Psoas muscle (tissue), 8 donors: Measurements from ENCODE around the gene TRAPPC6A. TPM values are rescaled to one million over a fixed set of nuclear protein-coding genes. Genes with fewer than 3 reads are reported as not detected.

ENCODE experiments used
- ATAC-seq, 4 donors: fragments of 200-7000 bp; cut with Tn5 transposase; one replicate each; pipeline ENCODE4 v1.9.1; 2020; ENCODE audit warnings: moderate library complexity in 3 of 4, mild to moderate bottlenecking in 2 of 4
- DNase-seq, 2 donors: peaks; one replicate each; pipeline ENCODE4 v3.0.0-alpha.2; 2020
- H3K27ac ChIP-seq: fragments of 200-600 bp; one replicate; pipeline ENCODE4 v1.8.0; 2022
- H3K27me3 ChIP-seq, 3 donors: fragments of 200-600 bp in 1 of 3; one replicate each; pipeline versions ENCODE4 v1.6.1 to v1.8.0; 2013 to 2022; ENCODE audit warnings: low read length in 2 of 3, mild to moderate bottlenecking in 2 of 3, moderate library complexity in 1 of 3; ENCODE audit not compliant: insufficient read depth in 3 of 3
- H3K36me3 ChIP-seq, 2 donors: fragments of 200-600 bp in 1 of 2; one replicate each; pipeline versions ENCODE4 v1.6.1 to v1.8.0; 2013 to 2022; ENCODE audit warnings: low read depth in 1 of 2, mild to moderate bottlenecking in 1 of 2, moderate library complexity in 1 of 2; ENCODE audit not compliant: insufficient read depth in 1 of 2
- H3K4me1 ChIP-seq: fragments of 200-600 bp; one replicate; pipeline ENCODE4 v1.8.0; 2022
- H3K4me3 ChIP-seq: fragments of 200-600 bp; one replicate; pipeline ENCODE4 v1.8.0; 2022; ENCODE audit warnings: mild to moderate bottlenecking
- H3K9me3 ChIP-seq: fragments of 200-600 bp; one replicate; pipeline ENCODE4 v1.8.0; 2022
- CTCF ChIP-seq: fragments of 200-600 bp; IDR thresholded peaks from one replicate; pipeline ENCODE4 v1.8.0; 2022; ENCODE audit warnings: antibody characterized with exemption
- whole genome bisulfite sequencing, 3 donors: extraction: QIAGEN DNeasy Blood & Tissue Kit; methylation state at CpG; one replicate each; pipeline versions ENCODE4 v1.1.6 to v1.1.7; 2013; 5-methylcytosine and 5-hydroxymethylcytosine counted together
- intact Hi-C, 2 donors: fragments of 100-400 bp; cut with DNase I; formaldehyde crosslinking; loops; one replicate each; pipeline versions ENCODE4 v1.11.0 to v1.14.2; 2022
- polyA plus RNA-seq, 3 donors: library from polyadenylated mRNA; stranded (reverse); fragments of 200-250 nt; gene quantifications; one replicate each; pipeline ENCODE4 v1.2.3, GENCODE V29; 2013
- total RNA-seq, 4 donors: library from RNA; stranded (reverse); fragmentation: NEBNext Ultra II Directional in 2 of 4; extraction: Animal tissue kit (Norgen Biotek cat#: 25700) in 2 of 4; gene quantifications; one replicate each; pipeline versions ENCODE4 v1.2.1 to v1.2.4, GENCODE V29; 2021 to 2023
- donor health status: healthy with polysubstance abuse.
- donor health status: DM: no; HTN: no; CAD: no; lungs with moderate emphysema.
- donor health status: Bipolar disorder and iron deficiency.
- donor health status: healthy.
- donor health status: DM: yes; HTN: yes; CAD: no.
- donor health status: DM: no; HTN: no; CAD: no.
- donor health status: DM: no; HTN: no; CAD: no.
- donor health status: DM: yes; HTN: yes; CAD: no.

TRAPPC6A gene
- total and polyA plus RNA-seq, 7 donors, result 10.8 to 42.2 (median 14.5) TPM

GRCh38 chr19:45146251-45146650, 31.8 kb downstream of the TRAPPC6A start:
- Histone ChIP-seq H3K27ac (no peak overlapping the region), H3K36me3 (peaks cover 9 to 53% of the 10 kb centered on the region in 2 donors), H3K4me3 (no peak overlapping the region), H3K9me3 (no peaks in the 10 kb centered on the region), H3K27me3 (peaks cover 0 to 7% (median 0%) of the 10 kb centered on the region in 3 donors), H3K4me1 (no peaks in the 10 kb centered on the region)
- intact Hi-C loops, result no loop called here
- no peak for ATAC-seq
- WGBS, 3 donors, result 83 to 86% (median 83%) methylated on average over 11 to 13 of the region's 13 CpGs
- DNase-seq, result no peak
- TF ChIP-seq CTCF, result no peak

- peaks cover 9 to 60% of the 10 kb centered on the region in 2 donors for H3K36me3 ChIP-seq
- H3K4me1 ChIP-seq, result no peaks in the 10 kb centered on the region
- H3K4me3 ChIP-seq, result no peak overlapping the region
- WGBS, 3 donors, result 91 to 93% (median 91%) methylated on average over 32 to 54 of the region's 54 CpGs
- H3K9me3 ChIP-seq, result no peaks in the 10 kb centered on the region
- H3K27me3 ChIP-seq, result peaks cover 0 to under 1% (median 0%) of the 10 kb centered on the region in 3 donors
- intact Hi-C loops, result no loop called here
- DNase-seq, result no peak
- no peak overlapping the region for H3K27ac ChIP-seq
- no peak for TF ChIP-seq CTCF
- no peak for ATAC-seq
Observed at GRCh38 chr19:45145270-45146189, 32.5 kb downstream of the TRAPPC6A start.

- TF ChIP-seq CTCF, result no peak
- DNase-seq (no peak), ATAC-seq (no peak)
- Histone ChIP-seq H3K36me3 (peaks cover 9 to 63% of the 10 kb centered on the region in 2 donors), H3K4me3 (no peak overlapping the region), H3K27ac (no peak overlapping the region), H3K27me3 (no peaks in the 10 kb centered on the region), H3K4me1 (no peaks in the 10 kb centered on the region), H3K9me3 (no peaks in the 10 kb centered on the region)
- intact Hi-C loops, result no loop called here
- 96% methylated on average over 52 to 53 of the region's 53 CpGs for WGBS, 3 donors
Observed at GRCh38 chr19:45144431-45145269, 33.4 kb downstream of the TRAPPC6A start.

GRCh38 chr19:45142726-45143110, 35.3 kb downstream of the TRAPPC6A start:
- H3K4me3 ChIP-seq, result no peak overlapping the region
- H3K27ac ChIP-seq, result no peak overlapping the region
- WGBS, 3 donors, result 72 to 82% (median 78%) methylated on average over 9 of the region's 9 CpGs
- H3K9me3 ChIP-seq, result no peaks in the 10 kb centered on the region
- intact Hi-C loops, result no loop called here
- H3K27me3 ChIP-seq, result no peaks in the 10 kb centered on the region
- no peak for ATAC-seq
- H3K4me1 ChIP-seq, result no peaks in the 10 kb centered on the region
- DNase-seq, result no peak
- peaks cover 9 to 63% of the 10 kb centered on the region in 2 donors for H3K36me3 ChIP-seq
- TF ChIP-seq CTCF, result no peak
